NCI-H82 treated with DMSO at 0.1 percent for 48 hours (cell line): ENCODE measurements around the gene RBFOX2.

ENCODE experiments used
- DNase-seq: peaks from one replicate; lab custom pipeline; 2025; ENCODE audit not compliant: unreplicated experiment; lab: John Stamatoyannopoulos, UW

RBFOX2 gene

DNA sequence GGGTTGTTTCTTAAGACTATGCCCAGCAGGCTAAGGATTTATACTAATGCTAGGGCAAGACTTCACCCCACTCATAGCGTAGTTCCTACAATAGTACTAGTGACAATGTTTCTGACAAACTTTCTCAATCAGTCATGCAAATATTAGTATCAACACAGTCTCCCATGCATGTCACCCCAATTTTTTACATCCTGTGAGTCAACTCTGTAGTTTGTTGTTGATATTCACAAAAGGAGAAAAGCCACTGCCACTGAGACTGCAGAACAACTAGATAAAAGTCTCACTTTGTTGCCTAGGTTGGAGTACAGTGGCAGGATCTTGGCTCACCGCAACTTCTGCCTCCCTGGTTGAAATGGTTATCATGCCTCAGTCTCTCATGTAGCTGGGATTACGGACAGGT lies 155.2 kb downstream of the RBFOX2 start:
- no peak for DNase-seq

DNA sequence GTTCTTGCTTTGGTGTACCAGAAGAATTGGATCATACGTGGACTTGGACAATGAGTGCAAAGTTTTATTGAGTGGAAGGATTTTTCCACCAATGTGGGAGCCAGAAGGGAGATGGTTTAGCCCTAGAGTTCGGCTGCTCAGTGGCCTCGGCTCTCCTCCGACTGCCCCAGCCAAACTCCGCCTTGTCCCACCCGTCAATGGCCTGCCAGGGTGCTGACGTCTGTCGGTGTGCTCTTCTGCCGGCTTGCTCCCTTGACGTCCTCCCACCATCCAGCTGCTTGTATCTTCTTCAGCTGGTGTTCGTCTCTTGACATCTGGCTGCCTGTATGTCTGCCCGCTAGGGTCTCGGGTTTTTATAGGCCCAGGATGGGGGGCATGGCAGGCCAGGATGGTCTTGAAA lies 156.2 kb downstream of the RBFOX2 start:
- DNase-seq = no peak

DNA sequence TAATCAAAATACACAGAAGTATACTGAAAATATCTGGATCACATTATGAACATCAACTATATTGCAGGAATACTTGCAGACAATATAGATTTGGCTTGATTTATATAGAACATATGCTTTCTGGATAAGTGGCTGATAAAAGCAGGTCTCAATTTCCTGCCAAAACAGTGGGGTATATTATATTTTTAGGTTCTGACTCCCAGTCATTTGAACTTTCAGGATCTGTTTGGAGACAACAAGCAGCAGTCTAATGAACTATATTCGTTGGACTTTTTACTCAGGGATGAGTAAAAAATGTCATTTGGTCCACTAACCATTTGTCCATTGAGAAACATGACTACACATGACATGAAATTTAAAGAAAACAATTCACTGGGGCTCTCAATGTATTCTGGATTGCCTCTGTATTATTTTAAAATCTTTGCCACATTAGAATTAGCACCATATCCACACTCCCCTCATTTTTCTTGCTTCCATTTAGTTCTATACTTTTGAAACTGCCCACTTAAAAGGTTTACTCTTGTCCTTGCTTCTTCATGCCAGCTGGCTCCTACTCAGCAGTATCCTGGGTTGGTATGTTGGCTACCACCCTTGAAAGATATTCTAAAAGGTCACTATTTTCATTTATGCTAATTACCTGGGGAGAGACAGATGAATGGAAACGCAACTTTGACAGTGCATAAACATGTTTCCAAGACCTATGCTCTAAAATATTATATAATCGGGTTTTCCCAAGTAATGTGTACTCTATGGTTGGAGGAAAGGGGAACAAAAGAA lies 157.9 kb downstream of the RBFOX2 start:
- no peak for DNase-seq

DNA sequence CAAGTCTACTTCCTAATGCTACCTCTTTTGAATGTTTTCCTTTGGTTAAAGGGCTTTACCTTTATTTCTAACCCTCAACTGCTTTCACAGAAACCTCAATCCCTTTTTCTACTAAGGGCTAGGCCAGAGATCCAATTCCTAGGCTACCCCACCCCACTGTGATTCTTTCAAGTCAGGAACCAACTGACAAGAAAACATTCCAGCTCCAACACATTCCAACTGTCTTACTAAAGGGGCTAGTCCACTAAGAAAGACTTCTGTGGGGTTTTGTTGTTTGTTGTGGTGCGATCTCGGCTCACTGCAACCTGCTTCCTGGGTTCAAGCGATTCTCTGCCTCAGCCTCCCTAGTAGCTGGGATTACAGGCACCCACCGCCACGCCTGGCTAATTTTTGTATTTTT lies 159.7 kb downstream of the RBFOX2 start:
- no peak for DNase-seq

DNA sequence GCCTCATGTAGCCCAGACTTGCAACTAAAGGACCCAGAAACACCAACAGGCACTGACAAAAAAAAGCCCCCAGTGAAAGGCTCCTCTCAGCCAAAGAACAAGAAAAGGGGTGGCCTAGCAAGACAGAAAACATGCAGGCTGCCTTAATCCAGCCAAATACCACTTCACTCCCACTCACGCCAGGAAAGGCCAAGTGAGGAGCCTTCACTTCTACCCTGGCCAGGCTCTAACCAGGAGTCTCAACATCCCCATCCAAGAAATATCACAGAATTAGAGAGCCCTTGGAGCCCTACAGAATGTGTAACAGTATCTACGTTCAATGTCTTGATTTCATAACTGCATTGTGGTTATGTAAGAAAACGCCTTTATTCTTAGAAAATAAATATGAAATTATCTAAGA lies 162.0 kb downstream of the RBFOX2 start:
- no peak for DNase-seq

DNA sequence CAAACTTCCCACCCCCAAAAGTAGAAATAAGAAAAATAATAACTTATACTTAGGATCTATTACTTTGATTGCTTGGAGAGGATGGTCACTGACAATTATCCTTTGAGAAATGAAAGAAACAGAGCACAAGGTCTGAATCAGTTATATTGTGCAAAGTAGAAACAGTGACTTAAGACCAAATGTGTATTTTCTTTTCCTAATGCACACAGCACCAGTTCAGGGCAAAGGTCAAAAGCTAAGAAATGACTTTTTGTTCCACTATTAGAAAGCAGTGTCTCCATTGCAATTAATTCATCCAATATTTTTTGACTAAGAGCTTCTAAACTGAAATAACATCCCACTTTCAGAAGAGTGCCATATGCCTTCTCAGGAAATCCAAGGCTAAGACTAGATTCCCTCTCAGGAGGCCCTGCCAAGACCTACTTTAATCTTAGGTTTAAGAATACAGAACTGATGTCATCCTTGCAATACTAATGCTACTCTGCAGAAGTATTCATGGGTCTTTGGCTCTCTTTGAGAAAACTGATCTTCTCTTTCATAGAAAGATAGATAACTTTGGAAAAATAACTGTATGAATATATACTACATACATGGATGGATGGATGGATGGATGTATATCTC lies 164.0 kb downstream of the RBFOX2 start:
- peak; percentile 88 for DNase-seq

DNA sequence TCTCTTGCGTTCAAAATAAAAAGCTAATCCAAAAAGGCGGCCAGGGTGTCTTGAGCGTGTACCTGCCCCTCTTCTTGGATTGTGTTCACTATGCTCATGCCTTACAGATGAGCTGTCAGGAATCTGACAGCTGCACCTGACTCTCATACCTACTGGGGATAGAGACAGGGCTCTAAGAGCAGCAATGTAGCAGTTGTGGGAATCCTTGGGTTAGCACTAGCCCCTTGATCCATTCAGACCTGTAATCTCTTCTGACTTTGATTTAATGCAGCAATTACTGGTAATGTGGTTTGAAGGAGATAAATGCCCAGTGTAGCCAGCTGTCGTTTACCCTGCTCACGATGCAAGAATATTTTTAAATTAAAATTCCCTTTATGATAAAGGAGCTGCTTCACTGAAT lies 165.2 kb downstream of the RBFOX2 start:
- DNase-seq = peak; percentile 93

DNA sequence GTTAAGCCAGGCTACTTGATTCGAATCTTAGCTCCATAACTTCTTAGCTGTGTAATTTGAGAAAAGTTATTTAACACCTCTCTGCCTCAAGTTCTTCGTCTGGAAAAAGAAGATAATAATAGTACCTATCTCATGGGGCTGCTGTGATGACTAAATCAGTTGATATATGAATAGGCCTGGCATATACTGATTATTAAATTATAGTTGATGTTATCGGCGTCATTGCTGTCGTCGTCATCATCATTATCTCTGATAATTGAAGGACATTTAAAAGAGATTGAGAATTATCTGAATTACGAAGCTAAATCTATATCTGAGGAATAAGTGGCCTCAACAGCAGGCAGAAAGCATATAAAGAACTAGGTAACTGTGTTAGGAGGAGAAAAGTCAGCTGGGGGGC lies 165.9 kb downstream of the RBFOX2 start:
- DNase-seq = no peak

DNA sequence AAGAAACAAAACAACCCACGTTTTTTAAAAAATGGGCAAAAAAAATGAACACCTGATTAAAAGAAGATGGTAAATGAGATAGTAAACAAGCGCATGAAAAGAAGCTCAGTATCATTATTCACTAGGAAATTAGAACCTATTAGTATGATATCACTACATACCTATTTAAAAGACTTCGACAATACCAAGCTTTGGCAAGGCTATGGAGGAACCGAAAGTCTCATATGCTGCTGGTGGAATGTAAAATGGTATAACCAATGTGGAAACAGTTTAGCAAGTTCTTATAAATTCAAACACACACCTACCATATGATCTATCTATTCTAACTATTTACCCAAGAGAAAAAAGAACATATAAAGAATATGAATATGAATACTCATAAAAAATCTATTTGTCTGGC lies 167.2 kb downstream of the RBFOX2 start:
- no peak for DNase-seq

DNA sequence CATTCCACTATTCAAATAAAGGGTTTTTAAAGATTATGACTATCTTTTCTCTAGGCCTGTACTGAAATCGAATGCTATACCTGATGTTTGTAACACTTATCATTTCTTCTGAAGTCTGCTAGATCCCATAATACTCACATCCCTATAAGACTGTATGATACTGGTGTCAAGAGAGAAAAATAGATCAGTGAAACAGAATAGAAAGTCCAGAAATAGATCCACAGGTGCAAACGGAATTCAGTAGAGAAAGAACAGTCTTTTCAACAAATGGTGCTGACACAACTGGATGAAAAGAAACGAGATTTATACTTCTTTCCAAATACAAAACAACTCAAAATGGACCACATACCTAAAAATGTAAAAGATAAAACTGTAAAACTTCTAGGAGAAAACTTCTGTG lies 167.8 kb downstream of the RBFOX2 start:
- no peak for DNase-seq

DNA sequence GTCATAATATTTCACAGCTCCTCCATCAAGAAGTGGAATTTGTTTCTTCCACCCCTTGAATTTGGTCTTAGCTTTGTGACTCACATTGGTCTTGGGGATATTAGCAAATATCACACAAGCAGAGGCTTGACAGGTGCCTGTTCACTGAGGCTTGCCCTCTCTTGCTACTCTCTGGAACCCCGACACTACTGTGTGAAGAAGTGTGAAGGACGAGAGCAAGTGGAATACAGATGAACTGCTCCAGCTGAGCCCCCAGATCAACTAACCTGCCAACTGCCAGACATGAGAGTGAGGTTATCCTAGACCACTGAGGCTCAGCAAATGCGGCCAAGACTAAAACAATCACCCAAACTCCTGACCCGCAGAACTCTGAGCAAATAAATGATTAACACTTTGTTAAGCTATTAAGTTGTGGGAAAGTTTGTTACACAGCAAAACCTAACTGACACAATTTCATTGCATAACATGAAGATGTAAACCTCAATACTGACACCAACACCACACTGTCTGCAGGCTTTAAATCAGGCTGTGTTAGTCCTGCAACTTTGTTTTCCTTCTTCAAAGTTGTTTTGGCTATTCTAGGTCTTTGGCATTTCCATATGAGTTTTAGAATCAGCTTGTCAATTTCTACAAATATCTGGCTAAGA lies 168.4 kb downstream of the RBFOX2 start:
- no peak for DNase-seq

DNA sequence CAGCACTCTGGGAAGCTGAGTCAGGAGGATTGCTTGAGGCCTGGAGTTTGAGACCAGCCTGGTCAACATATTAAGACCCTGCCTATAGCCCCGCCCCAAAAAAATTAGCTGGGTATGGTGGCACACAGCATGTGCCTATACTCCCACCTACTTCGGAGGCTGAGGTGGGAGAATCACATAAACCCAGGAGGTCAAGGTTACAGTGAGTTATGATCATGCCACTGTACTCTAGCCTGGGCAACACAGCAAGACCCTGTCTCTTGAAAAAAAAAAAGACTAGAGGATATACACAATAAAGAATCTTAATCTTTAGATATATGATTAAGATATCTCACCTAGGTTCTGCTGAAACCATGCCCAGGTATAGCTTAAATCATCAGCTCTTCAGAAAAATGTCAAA lies 174.3 kb downstream of the RBFOX2 start:
- no peak for DNase-seq

DNA sequence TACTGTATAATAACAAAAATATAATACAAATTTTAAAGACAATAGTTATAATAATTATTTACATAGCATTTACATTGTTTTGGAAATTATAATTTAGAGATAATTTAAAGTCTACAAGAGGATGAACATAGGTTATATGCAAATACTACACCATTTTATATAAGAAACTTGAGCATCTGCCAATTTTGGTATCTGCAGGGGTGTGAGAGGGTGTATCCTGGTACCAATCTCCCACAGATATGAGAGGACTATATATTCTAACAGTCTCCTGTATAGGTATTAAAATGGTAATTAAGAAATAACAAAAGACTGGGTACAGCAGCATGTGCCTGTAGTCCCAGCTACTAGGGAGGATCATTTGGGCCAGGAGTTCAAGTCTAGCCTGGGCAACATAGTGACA lies 176.5 kb downstream of the RBFOX2 start:
- no peak for DNase-seq

DNA sequence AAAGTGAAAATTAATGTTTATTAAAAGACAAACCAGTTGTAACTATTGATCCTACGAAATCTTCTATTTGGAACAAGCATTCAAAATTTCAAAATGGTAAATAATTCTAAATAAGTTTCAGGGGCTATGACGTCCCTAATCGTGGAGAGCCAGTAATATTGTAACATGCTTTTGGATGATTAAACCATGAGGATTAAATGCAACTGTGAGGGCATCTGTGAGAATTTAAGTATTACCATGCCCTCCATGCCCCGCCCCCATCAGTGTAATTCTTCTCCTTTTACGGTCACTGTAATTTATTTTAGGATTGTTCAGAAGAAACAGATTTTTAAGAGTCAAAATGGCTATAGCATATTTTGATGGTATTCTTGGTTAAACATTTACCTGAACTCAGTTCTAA lies 177.8 kb downstream of the RBFOX2 start:
- no peak for DNase-seq

DNA sequence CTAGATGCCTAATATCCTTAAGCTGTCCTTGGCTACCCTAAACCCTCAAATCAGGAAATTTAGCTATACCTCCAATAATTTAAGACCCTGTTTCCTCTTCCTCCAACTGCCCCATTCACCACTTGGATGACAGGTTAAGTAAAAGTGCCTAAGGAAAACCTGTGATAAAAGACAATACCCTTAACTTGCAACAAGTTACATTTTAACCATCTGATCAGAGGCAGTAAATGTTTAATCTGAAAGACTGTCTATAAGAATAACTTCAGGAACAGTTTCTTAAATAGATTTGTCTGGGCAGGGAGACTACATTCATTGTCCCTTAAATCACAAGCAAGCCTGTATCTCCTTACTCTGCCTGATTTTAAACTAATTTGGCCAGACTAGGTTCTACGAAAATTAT lies 181.8 kb downstream of the RBFOX2 start:
- no peak for DNase-seq

DNA sequence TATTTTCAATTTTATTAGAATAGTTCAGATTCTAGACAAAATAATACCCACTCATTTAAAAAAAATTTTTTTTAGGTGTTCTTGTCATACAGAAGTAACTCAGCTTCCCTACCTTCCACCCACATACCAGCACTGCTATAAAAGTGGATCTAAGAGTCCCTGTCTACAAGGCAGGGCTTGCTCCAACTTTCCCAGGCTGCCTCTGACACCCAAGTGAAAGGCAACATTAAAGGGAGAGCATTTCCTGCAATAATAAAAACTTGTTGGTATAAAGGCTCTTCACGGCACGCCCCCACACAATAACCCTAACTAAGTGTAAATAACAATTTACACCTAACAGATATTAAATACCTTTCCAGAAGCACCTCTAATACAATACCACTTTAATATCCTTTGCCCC lies 183.7 kb downstream of the RBFOX2 start:
- DNase-seq = no peak

DNA sequence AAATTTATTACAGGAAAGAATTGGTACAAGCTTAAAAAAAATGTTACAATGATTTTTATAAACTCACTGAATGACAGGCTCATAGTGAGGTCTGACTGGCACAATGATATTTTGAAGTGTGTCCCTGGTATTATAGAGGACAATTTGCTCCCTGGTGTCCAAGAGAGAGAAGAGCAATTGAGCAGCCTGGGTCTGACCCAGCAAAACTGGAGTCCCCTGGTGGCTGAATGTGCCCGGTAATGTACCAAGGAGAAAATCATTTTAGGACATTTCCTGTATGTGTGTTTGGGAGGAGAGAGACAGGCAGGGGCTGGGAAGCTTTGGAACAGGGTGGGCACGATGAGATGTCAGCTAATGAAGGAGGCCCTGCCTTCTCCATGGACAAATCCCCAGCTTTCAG lies 185.7 kb downstream of the RBFOX2 start:
- no peak for DNase-seq

DNA sequence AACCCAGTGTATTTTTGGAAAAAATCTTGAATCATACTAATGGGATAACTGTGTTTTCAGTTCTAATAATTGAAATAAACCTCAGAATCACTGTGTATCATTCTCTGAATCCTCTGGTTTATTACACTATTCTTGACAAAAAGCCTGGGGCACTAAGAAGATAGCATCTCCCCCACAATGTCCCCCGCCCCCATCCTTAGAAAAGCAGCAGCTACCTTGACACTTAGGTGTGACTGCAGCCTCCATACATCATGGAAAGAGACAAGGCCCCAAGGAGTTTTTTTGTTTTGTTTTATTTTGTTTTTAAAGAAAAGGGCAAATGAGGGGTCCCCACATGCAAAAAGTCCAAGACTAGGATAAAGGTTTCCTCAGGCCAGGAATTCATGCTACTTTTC lies 186.1 kb downstream of the RBFOX2 start:
- no peak for DNase-seq

DNA sequence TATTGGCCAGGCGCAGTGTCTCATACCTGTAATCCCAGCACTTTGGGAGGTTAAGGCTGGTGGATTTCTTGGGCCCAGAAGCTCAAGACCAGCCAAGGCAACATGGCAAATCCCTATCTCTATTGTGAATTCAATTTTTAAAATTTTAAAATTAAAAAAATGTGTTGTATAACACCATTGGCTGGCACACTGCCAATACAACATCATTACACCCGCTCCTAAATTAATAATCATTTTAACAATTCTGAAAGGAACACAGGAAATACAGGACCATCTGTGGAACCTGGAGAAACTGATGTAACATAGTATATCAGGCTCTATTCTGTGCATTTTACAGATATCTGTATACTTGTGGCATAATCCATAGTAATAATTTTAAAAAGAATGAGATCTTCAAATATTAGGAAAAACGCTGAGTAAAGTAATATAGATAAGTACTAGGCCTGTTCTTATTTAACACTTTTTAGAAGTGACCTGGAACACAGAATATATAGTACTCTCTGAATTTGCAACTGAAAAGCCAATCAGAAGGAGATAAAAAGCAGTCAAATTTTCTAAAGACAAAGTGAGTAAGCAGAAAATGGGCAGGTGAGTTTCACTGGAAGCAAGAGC lies 186.6 kb downstream of the RBFOX2 start:
- no peak for DNase-seq

DNA sequence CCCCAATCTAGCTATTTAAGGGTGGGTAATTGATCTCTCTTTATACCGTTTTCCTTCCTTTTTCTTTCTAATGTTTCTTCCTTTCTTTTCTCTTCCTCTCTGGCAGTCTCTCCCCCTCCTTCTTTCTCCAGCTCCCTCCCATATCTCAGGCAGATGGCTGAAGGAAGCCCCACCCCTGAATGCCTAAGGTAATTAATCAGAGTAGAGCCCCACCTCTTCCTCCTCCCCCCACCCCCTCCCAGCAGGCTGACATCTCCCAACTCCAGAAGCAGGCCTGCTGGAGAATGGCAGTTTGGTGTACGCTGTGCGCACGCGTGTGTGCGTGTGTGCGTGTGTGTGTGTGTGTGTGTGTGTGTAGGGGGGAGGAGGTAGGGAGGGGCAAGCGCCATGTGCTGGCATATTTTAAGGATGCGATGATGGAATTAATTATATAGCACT lies 188.3 kb downstream of the RBFOX2 start:
- peak; percentile 86 for DNase-seq

DNA sequence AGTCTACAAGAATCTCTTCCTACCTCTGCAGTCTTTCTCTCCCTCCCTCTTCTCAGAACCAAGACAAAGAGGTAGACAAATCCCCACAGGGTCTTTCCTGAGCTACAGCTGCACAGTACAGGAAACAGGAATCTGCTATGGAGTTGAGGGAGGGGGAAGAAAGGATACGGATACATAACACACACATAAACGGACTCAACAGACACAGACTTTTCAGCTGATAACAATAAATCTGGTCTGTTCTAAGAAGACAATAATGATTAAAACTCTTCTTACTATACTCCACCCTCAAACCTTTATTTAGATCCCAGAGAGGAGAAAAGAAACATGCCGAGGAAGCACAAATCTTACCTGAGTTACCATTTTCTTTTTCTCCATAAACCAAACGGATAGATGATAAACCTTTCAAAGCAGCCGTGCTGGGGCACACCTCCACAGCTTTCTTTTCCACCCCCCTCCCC lies 188.8 kb downstream of the RBFOX2 start:
- DNase-seq = peak; percentile 34
